Lower lobe of right lung (tissue), 2 donors: ENCODE data around the gene SRRD. TPM values are rescaled to one million over a fixed set of nuclear protein-coding genes. Genes with fewer than 3 reads are reported as not detected.
A peak's percentile ranks its signal among the peaks of the same experiment; 100 is the strongest.

Experiments
- ATAC-seq, 2 donors: fragments of 200-7000 bp; cut with Tn5 transposase; one replicate each; pipeline ENCODE4 v1.9.1; 2020 to 2022; ENCODE audit warnings: mild to moderate bottlenecking in 2 of 2, moderate library complexity in 2 of 2
- DNase-seq: peaks from one replicate; pipeline ENCODE4 v3.0.0-alpha.2; 2020
- H3K27ac ChIP-seq: fragments of 200-600 bp; one replicate; pipeline ENCODE4 v1.8.0; 2022
- H3K27me3 ChIP-seq: fragments of 200-600 bp; one replicate; pipeline ENCODE4 v1.8.0; 2022; ENCODE audit warnings: low read depth
- H3K36me3 ChIP-seq: fragments of 200-600 bp; one replicate; pipeline ENCODE4 v1.8.0; 2022; ENCODE audit warnings: mild to moderate bottlenecking
- H3K4me1 ChIP-seq: fragments of 200-600 bp; one replicate; pipeline ENCODE4 v1.8.0; 2022
- H3K4me3 ChIP-seq: fragments of 200-600 bp; one replicate; pipeline ENCODE4 v1.8.0; 2022; ENCODE audit warnings: mild to moderate bottlenecking
- H3K9me3 ChIP-seq: fragments of 200-600 bp; one replicate; pipeline ENCODE4 v1.8.0; 2022
- intact Hi-C: fragments of 100-400 bp; cut with DNase I; formaldehyde crosslinking; loops from one replicate; pipeline ENCODE4 v1.11.0; 2022
- total RNA-seq: library from RNA; stranded (reverse); fragmentation: NEBNext Ultra II Directional; extraction: Animal tissue kit (Norgen Biotek cat#: 25700); gene quantifications from one replicate; pipeline ENCODE4 v1.2.1, GENCODE V29; 2021
- TF ChIP-seq, protein P1 (sequence below): fragments of 200-600 bp; IDR thresholded peaks from one replicate; pipeline ENCODE4 v1.8.0; 2022; ENCODE audit warnings: antibody characterized with exemption, mild to moderate bottlenecking
- donor health status: DM: no; HTN: yes; CAD: no; lungs with severe emphysema.

Gene SRRD
- total RNA-seq, 1 donor from 2014 or later = 18.1 TPM

GRCh38 chr22:26481112-26481693 lies 2.5 kb upstream of the SRRD start:
- H3K9me3 ChIP-seq = no peaks in the 10 kb centered on the region
- H3K36me3 ChIP-seq = peaks cover 22% of the 10 kb centered on the region
- DNase-seq (no peak), ATAC-seq (no peak)
- no peaks in the 10 kb centered on the region for H3K27me3 ChIP-seq
- intact Hi-C loops = no loop called here
- TF ChIP-seq, protein P1, sequence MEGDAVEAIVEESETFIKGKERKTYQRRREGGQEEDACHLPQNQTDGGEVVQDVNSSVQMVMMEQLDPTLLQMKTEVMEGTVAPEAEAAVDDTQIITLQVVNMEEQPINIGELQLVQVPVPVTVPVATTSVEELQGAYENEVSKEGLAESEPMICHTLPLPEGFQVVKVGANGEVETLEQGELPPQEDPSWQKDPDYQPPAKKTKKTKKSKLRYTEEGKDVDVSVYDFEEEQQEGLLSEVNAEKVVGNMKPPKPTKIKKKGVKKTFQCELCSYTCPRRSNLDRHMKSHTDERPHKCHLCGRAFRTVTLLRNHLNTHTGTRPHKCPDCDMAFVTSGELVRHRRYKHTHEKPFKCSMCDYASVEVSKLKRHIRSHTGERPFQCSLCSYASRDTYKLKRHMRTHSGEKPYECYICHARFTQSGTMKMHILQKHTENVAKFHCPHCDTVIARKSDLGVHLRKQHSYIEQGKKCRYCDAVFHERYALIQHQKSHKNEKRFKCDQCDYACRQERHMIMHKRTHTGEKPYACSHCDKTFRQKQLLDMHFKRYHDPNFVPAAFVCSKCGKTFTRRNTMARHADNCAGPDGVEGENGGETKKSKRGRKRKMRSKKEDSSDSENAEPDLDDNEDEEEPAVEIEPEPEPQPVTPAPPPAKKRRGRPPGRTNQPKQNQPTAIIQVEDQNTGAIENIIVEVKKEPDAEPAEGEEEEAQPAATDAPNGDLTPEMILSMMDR = no peak
- peaks cover 67% of the 10 kb centered on the region for H3K4me1 ChIP-seq
- no peak overlapping the region for H3K4me3 ChIP-seq
- H3K27ac ChIP-seq = no peak overlapping the region

- H3K4me3 ChIP-seq = no peak overlapping the region
- ATAC-seq (no peak), DNase-seq (no peak)
- no peaks in the 10 kb centered on the region for H3K9me3 ChIP-seq
- H3K4me1 ChIP-seq = peaks cover 68% of the 10 kb centered on the region
- peak overlapping the region; percentile 22 for H3K27ac ChIP-seq
- TF ChIP-seq, protein P1 = no peak
- H3K27me3 ChIP-seq = no peaks in the 10 kb centered on the region
- intact Hi-C loops = no loop called here
- H3K36me3 ChIP-seq = peaks cover 20% of the 10 kb centered on the region
Observed at GRCh38 chr22:26481694-26482093, 2.0 kb upstream of the SRRD start.

- H3K9me3 ChIP-seq = no peaks in the 10 kb centered on the region
- TF ChIP-seq, protein P1 = no peak
- DNase-seq (no peak), ATAC-seq (no peak)
- H3K27ac ChIP-seq = peak overlapping the region; percentile 22
- H3K27me3 ChIP-seq = no peaks in the 10 kb centered on the region
- intact Hi-C loops = no loop called here
- peak overlapping the region; percentile 100 for H3K4me3 ChIP-seq
- H3K36me3 ChIP-seq = peaks cover 18% of the 10 kb centered on the region
- peaks cover 68% of the 10 kb centered on the region for H3K4me1 ChIP-seq
Observed at GRCh38 chr22:26482161-26482560, 1.5 kb upstream of the SRRD start.

DNA sequence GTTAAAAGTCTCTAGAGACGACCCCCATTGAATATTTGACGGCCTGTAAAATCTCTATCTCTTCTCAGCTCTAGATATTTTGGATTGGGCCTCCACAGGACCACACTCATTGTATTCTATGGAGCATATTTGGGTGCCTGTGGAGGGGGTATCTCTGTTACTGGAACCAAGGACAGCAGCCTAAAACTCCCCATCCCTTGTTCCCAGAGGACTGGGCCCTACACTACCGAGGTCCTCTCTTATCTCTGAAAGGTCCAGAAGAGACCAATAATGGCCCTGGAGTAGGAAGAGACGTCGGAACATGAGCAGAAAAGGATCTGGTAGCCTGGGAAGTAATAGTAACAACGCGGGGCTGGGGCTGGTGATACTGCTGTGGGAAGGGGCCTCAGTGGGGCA lies 636 bp upstream of the SRRD start:
- intact Hi-C loops = no loop called here
- peak overlapping the region; percentile 99 for H3K27ac ChIP-seq
- TF ChIP-seq, protein P1 = no peak
- H3K36me3 ChIP-seq = peaks cover 18% of the 10 kb centered on the region
- peak in 1 of 2 donors; percentile 19 for ATAC-seq
- no peaks in the 10 kb centered on the region for H3K9me3 ChIP-seq
- H3K27me3 ChIP-seq = no peaks in the 10 kb centered on the region
- peak overlapping the region; percentile 100 for H3K4me3 ChIP-seq
- H3K4me1 ChIP-seq = peaks cover 68% of the 10 kb centered on the region
- no peak for DNase-seq

- peaks cover 31% of the 10 kb centered on the region for H3K36me3 ChIP-seq
- no peaks in the 10 kb centered on the region for H3K9me3 ChIP-seq
- H3K4me1 ChIP-seq = peaks cover 60% of the 10 kb centered on the region
- peak overlapping the region; percentile 99 for H3K27ac ChIP-seq
- H3K4me3 ChIP-seq = peak overlapping the region; percentile 100
- no peaks in the 10 kb centered on the region for H3K27me3 ChIP-seq
- intact Hi-C loops = no loop called here
- DNase-seq (no peak), ATAC-seq (no peak)
- TF ChIP-seq, protein P1 = no peak
Observed at GRCh38 chr22:26484360-26484706, 656 bp downstream of the SRRD start.
